Stimulated activated CD8-positive, alpha-beta memory T cell treated with anti-CD3 and anti-CD28 coated beads, Interleukin-12 subunit alpha, Interleukin-12 subunit beta, amount 100 ng/mL, for 4 hours (primary cell): ENCODE measurements around the gene BCOR.

Source experiments
- DNase-seq: peaks from one replicate; pipeline ENCODE4 v3.0.0-alpha.2; 2020; ENCODE audit warnings: low read depth

BCOR gene

GRCh38 chrX:40003428-40004245 lies 94.1 kb downstream of the BCOR start:
- no peak for DNase-seq

GRCh38 chrX:40003071-40003427 lies 94.7 kb downstream of the BCOR start:
- DNase-seq, result no peak
